A549 (cell line): ENCODE data around the gene PRSS1. TPM values are rescaled to one million over a fixed set of nuclear protein-coding genes. Genes with fewer than 3 reads are reported as not detected.

Experiments used
- ATAC-seq, 2 experiments: fragments of 200-7000 bp in 1 of 2; fragments of >200 bp in 1 of 2; cut with Nextera tagmentation in 1 of 2; cut with Tn5 transposase in 1 of 2; 3 replicates each; pipeline versions ENCODE4 v1.8.0 to v1.9.1; 2018 to 2020; ENCODE audit warnings: mild to moderate bottlenecking in 1 of 2, moderate library complexity in 1 of 2
- CTCF ChIA-PET: fragments of 300-600 bp; sonication (Branson Sonifier 250); formaldehyde crosslinking; extraction: SDS; loops from one replicate; lab custom pipeline; 2021; ENCODE audit warnings: antibody characterized with exemption, inconsistent platforms; lab: Yijun Ruan, JAX
- POLR2A ChIA-PET: fragments of 350-600 bp; formaldehyde crosslinking; extraction: SDS; loops from one replicate; lab custom pipeline; 2021; ENCODE audit warnings: antibody characterized with exemption, inconsistent platforms; lab: Yijun Ruan, JAX
- DNase-seq, 2 experiments: peaks; one replicate each; pipeline versions ENCODE4 v3.0.0 to v3.0.0-alpha.2; 2011 to 2016; ENCODE audit warnings: low read depth in 1 of 2, low spot score in 1 of 2
- FAIRE-seq: peaks from 2 replicates; lab custom pipeline; 2011; peaks lifted over from hg19 to GRCh38; lab: Jason Lieb, UNC
- H3K27ac ChIP-seq, 2 experiments: fragments of >200 bp; sonication (Bioruptor Twin); formaldehyde crosslinking; 3 replicates each; pipeline ENCODE4 v1.5.1; 2016 to 2017
- H3K4me1 ChIP-seq: fragments of >200 bp; sonication (Bioruptor Twin); formaldehyde crosslinking; 3 replicates; pipeline ENCODE4 v1.6.1; 2016
- H3K4me2 ChIP-seq: fragments of >200 bp; sonication (Bioruptor Twin); formaldehyde crosslinking; 3 replicates; pipeline ENCODE4 v1.6.1; 2016
- H3K4me3 ChIP-seq: fragments of >200 bp; sonication (Bioruptor Twin); formaldehyde crosslinking; 3 replicates; pipeline ENCODE4 v1.5.1; 2016
- H3K9me3 ChIP-seq: fragments of >200 bp; sonication (Bioruptor Twin); formaldehyde crosslinking; 3 replicates; pipeline ENCODE4 v1.6.1; 2016
- BHLHE40 ChIP-seq: IDR thresholded peaks from 2 replicates; pipeline ENCODE4 v1.6.1; 2012; ENCODE audit warnings: low read depth, low read length, inconsistent platforms
- EP300 ChIP-seq, 2 experiments: fragments of >200 bp; sonication (Bioruptor Twin); formaldehyde crosslinking; IDR thresholded peaks; 2 replicates in 1 of 2; 3 replicates in 1 of 2; pipeline ENCODE4 v1.6.1; 2016 to 2017
- FOXS1 ChIP-seq: fragments of 250-450 bp; sonication (Bioruptor Pico); IDR thresholded peaks from 2 replicates; pipeline ENCODE4 v1.5.0; 2020; ENCODE audit warnings: mild to moderate bottlenecking, moderate library complexity
- HEYL ChIP-seq: fragments of 250-450 bp; sonication (Bioruptor Pico); IDR thresholded peaks from 2 replicates; pipeline ENCODE4 v1.8.0; 2021; ENCODE audit warnings: mild to moderate bottlenecking, moderate library complexity
- HOXB5 ChIP-seq: fragments of 250-450 bp; sonication (Bioruptor Pico); IDR thresholded peaks from 2 replicates; pipeline ENCODE4 v1.5.0; 2020; ENCODE audit warnings: mild to moderate bottlenecking, moderate library complexity
- JUN ChIP-seq, 2 experiments: fragments of >200 bp; sonication (Bioruptor Twin); formaldehyde crosslinking; IDR thresholded peaks; 2 replicates in 1 of 2; 3 replicates in 1 of 2; pipeline ENCODE4 v1.6.1; 2016 to 2017
- JUNB ChIP-seq: fragments of >200 bp; sonication (Bioruptor Twin); formaldehyde crosslinking; IDR thresholded peaks from 2 replicates; pipeline ENCODE4 v1.6.1; 2016
- KDM1A ChIP-seq: fragments of 200-600 bp; sonication (generic); IDR thresholded peaks from 2 replicates; pipeline ENCODE4 v1.6.1; 2016; ENCODE audit warnings: low read depth, mild to moderate bottlenecking
- MAFK ChIP-seq: fragments of 450-650 bp; IDR thresholded peaks from 2 replicates; pipeline ENCODE4 v1.6.1; 2014; ENCODE audit not compliant: partially characterized antibody
- MYC ChIP-seq: IDR thresholded peaks from 2 replicates; pipeline ENCODE4 v1.6.1; 2012; ENCODE audit warnings: mild to moderate bottlenecking, inconsistent platforms, low read length, improper control_type of control experiment, borderline replicate concordance
- NPAS2 ChIP-seq: fragments of 250-450 bp; sonication (Bioruptor Pico); IDR thresholded peaks from 2 replicates; pipeline ENCODE4 v1.8.0; 2022; ENCODE audit warnings: mild to moderate bottlenecking, moderate library complexity, borderline replicate concordance
- RAD21 ChIP-seq, 2 experiments: fragments of >200 bp in 1 of 2; sonication (Bioruptor Twin) in 1 of 2; formaldehyde crosslinking in 1 of 2; IDR thresholded peaks in 1 of 2; conservative IDR thresholded peaks in 1 of 2; 2 replicates in 1 of 2; 3 replicates in 1 of 2; pipeline ENCODE4 v1.6.1; 2012 to 2018; ENCODE audit warnings: inconsistent platforms in 1 of 2
- RARB ChIP-seq: fragments of 250-450 bp; sonication (Bioruptor Pico); IDR thresholded peaks from 2 replicates; pipeline ENCODE4 v1.8.0; 2021; ENCODE audit warnings: mild to moderate bottlenecking, moderate library complexity
- RNF2 ChIP-seq: fragments of 200-600 bp; sonication (generic); IDR thresholded peaks from 2 replicates; pipeline ENCODE4 v1.6.1; 2016; ENCODE audit warnings: low read depth, mild to moderate bottlenecking, antibody characterized with exemption, moderate library complexity, borderline replicate concordance
- TFCP2L1 ChIP-seq: fragments of 250-450 bp; sonication (Bioruptor Pico); IDR thresholded peaks from 2 replicates; pipeline ENCODE4 v1.5.0; 2021; ENCODE audit warnings: mild to moderate bottlenecking
- ZSCAN20 ChIP-seq: fragments of 250-450 bp; sonication (Bioruptor Pico); IDR thresholded peaks from 2 replicates; pipeline ENCODE4 v1.8.0; 2022; ENCODE audit warnings: mild to moderate bottlenecking, moderate library complexity
- WGBS: methylation state at CpG from one replicate; pipeline ENCODE4 v1.1.6; 2017; ENCODE audit errors: missing lambda C conversion rate; 5-methylcytosine and 5-hydroxymethylcytosine counted together
- polyA plus RNA-seq, 4 experiments: library from polyadenylated mRNA; depleted of rRNA in 3 of 4; stranded (reverse); fragments of >200 nt; fragmentation: RNase III in 1 of 4; extraction: RNeasy Plus Mini Kit Qiagen cat#74134 plus additional on column Dnase treatment in 1 of 4; gene quantifications; 2 replicates in 3 of 4; 3 replicates in 1 of 4; pipeline ENCODE4 v1.2.3, GENCODE V29; 2011 to 2017
- TF ChIP-seq, protein P1 (sequence below): IDR thresholded peaks from 2 replicates; pipeline ENCODE4 v1.6.1; 2012; ENCODE audit warnings: low read depth, borderline replicate concordance
- TF ChIP-seq, protein P2 (sequence below): fragments of 200-600 bp; sonication (generic); IDR thresholded peaks from 2 replicates; pipeline ENCODE4 v1.6.1; 2016; ENCODE audit warnings: antibody characterized with exemption, mild to moderate bottlenecking, moderate library complexity
- TF ChIP-seq, protein P3 (sequence below): fragments of 250-450 bp; sonication (Bioruptor Pico); IDR thresholded peaks from 2 replicates; pipeline ENCODE4 v1.5.0; 2021; ENCODE audit warnings: mild to moderate bottlenecking, moderate library complexity, borderline replicate concordance
- TF ChIP-seq, protein P4 (sequence below): fragments of >200 bp; sonication (Bioruptor Twin); formaldehyde crosslinking; IDR thresholded peaks from 3 replicates; pipeline ENCODE4 v1.5.1; 2016
- TF ChIP-seq, protein P5 (sequence below): fragments of 150-350 bp; IDR thresholded peaks from 2 replicates; pipeline ENCODE4 v1.6.1; 2014; ENCODE audit warnings: low read depth, mild to moderate bottlenecking, low read length
- TF ChIP-seq, protein P6 (sequence below): IDR thresholded peaks from 2 replicates; pipeline ENCODE4 v1.6.1; 2012
- TF ChIP-seq, protein P7 (sequence below): fragments of 450-650 bp; IDR thresholded peaks from 2 replicates; pipeline ENCODE4 v1.6.1; 2014; ENCODE audit warnings: antibody characterized with exemption

The PRSS1 gene
- polyA plus RNA-seq, 2 of the 4 experiments (the other 2 are of a cell fraction) = not detected

DNA sequence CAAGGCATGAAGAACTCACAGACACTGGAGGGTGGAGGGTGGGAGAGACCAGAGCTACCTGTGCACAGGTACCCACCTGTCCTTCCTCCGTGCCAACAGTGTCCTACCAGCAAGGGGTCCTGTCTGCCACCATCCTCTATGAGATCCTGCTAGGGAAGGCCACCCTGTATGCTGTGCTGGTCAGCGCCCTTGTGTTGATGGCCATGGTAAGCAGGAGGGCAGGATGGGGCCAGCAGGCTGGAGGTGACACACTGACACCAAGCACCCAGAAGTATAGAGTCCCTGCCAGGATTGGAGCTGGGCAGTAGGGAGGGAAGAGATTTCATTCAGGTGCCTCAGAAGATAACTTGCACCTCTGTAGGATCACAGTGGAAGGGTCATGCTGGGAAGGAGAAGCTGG is 43.3 kb downstream of the PRSS1 start:
- WGBS = 0% methylated on average over 2 of the region's 2 CpGs
- no peak overlapping the region for H3K4me3 ChIP-seq
- FAIRE-seq = no peak

DNA sequence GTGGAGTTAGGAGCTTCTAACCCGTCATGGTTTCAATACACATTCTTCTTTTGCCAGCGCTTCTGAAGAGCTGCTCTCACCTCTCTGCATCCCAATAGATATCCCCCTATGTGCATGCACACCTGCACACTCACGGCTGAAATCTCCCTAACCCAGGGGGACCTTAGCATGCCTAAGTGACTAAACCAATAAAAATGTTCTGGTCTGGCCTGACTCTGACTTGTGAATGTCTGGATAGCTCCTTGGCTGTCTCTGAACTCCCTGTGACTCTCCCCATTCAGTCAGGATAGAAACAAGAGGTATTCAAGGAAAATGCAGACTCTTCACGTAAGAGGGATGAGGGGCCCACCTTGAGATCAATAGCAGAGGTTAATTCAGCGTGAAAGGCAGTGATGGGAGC is 43.9 kb downstream of the PRSS1 start:
- ChIA-PET CTCF (interaction anchor here (0.6 to 2.5 kb wide), 6 partner anchors 10 to 258 kb away, joined by 3 to 21 read pairs (median 5); no protein-coding TSS in a partner anchor), POLR2A (no interaction called here)
- Histone ChIP-seq H3K9me3 (no peaks in the 10 kb centered on the region; the same call in 2 of the 3 replicates), H3K4me1 (no peaks in the 10 kb centered on the region), H3K4me2 (no peak overlapping the region), H3K27ac (no peak overlapping the region), H3K4me3 (no peak overlapping the region)
- no peak for FAIRE-seq
- ATAC-seq = no peak
- TF ChIP-seq NPAS2 (CRISPR knock-in tag) (no peak), HEYL (CRISPR knock-in tag) (no peak), RARB (no peak), RAD21 (conservative IDR thresholded peaks at IDR 0.05 in 1 of 2, IDR thresholded peaks at IDR 0.05 in 1 of 2) (no peak)
- TF ChIP-seq, all 56 proteins: peak for 0
- no peak for DNase-seq
- 1% methylated on average over 5 of the region's 5 CpGs for WGBS

More for the DNA sequence above, 43.3 kb downstream of the PRSS1 start:
- ATAC-seq (no peak), DNase-seq (no peak)
- H3K4me2 ChIP-seq = no peak overlapping the region
- ChIA-PET POLR2A (no interaction called here), CTCF (interaction anchor here (0.8 to 2.5 kb wide), 4 partner anchors 9 to 257 kb away, joined by 3 to 21 read pairs (median 10); no protein-coding TSS in a partner anchor)
- TF ChIP-seq MAFK (no peak), NPAS2 (CRISPR knock-in tag) (no peak), JUNB (no peak), KDM1A (no peak), FOXS1 (CRISPR knock-in tag) (no peak), EP300 (IDR thresholded peaks at IDR 0.05) (no peak)
- TF ChIP-seq, protein P1, sequence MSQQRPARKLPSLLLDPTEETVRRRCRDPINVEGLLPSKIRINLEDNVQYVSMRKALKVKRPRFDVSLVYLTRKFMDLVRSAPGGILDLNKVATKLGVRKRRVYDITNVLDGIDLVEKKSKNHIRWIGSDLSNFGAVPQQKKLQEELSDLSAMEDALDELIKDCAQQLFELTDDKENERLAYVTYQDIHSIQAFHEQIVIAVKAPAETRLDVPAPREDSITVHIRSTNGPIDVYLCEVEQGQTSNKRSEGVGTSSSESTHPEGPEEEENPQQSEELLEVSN = no peak
- TF ChIP-seq, protein P2, sequence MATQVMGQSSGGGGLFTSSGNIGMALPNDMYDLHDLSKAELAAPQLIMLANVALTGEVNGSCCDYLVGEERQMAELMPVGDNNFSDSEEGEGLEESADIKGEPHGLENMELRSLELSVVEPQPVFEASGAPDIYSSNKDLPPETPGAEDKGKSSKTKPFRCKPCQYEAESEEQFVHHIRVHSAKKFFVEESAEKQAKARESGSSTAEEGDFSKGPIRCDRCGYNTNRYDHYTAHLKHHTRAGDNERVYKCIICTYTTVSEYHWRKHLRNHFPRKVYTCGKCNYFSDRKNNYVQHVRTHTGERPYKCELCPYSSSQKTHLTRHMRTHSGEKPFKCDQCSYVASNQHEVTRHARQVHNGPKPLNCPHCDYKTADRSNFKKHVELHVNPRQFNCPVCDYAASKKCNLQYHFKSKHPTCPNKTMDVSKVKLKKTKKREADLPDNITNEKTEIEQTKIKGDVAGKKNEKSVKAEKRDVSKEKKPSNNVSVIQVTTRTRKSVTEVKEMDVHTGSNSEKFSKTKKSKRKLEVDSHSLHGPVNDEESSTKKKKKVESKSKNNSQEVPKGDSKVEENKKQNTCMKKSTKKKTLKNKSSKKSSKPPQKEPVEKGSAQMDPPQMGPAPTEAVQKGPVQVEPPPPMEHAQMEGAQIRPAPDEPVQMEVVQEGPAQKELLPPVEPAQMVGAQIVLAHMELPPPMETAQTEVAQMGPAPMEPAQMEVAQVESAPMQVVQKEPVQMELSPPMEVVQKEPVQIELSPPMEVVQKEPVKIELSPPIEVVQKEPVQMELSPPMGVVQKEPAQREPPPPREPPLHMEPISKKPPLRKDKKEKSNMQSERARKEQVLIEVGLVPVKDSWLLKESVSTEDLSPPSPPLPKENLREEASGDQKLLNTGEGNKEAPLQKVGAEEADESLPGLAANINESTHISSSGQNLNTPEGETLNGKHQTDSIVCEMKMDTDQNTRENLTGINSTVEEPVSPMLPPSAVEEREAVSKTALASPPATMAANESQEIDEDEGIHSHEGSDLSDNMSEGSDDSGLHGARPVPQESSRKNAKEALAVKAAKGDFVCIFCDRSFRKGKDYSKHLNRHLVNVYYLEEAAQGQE = no peak
- no peaks in the 10 kb centered on the region; the same call in 2 of the 3 replicates for H3K9me3 ChIP-seq
- no peaks in the 10 kb centered on the region for H3K4me1 ChIP-seq
- H3K27ac ChIP-seq = no peak overlapping the region

DNA sequence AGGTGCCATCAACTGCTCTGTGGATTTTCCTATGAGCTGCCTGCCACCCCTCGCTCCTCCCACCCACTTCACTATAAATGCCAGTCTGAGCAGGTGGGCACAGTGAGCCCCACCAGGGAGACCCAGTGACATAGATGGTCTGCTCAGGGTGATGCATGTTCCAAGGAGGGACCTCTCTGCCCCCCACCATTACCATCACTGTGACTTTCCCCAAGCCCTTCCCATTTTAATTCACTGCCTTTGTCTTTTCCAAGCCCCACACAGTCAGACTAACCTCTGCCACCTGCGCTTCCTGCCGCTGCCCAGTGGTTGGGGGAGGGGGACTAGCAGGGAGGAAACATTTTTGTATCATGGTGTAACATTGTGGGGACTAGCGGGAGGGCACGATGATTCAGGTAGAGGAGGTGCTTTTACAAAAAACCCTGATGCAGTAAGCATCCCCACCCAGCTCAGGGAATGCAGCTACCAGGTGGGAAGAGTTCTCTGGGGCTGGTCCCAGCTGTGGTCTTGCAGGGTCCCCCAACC is 46.1 kb downstream of the PRSS1 start:
- Histone ChIP-seq H3K27ac (no peak overlapping the region), H3K4me3 (no peak overlapping the region), H3K4me2 (no peak overlapping the region), H3K9me3 (no peaks in the 10 kb centered on the region), H3K4me1 (no peaks in the 10 kb centered on the region)
- no peak for FAIRE-seq
- ATAC-seq = no peak
- ChIA-PET CTCF (interaction anchor here (1.4 to 3.8 kb wide), 3 partner anchors 12 to 16 kb away, joined by 4 to 21 read pairs (median 5); no protein-coding TSS in a partner anchor), POLR2A (no interaction called here)
- WGBS = 6% methylated on average over 5 of the region's 5 CpGs
- DNase-seq = no peak
- no peak for TF ChIP-seq JUN (IDR thresholded peaks at IDR 0.05)
- TF ChIP-seq, protein P3, sequence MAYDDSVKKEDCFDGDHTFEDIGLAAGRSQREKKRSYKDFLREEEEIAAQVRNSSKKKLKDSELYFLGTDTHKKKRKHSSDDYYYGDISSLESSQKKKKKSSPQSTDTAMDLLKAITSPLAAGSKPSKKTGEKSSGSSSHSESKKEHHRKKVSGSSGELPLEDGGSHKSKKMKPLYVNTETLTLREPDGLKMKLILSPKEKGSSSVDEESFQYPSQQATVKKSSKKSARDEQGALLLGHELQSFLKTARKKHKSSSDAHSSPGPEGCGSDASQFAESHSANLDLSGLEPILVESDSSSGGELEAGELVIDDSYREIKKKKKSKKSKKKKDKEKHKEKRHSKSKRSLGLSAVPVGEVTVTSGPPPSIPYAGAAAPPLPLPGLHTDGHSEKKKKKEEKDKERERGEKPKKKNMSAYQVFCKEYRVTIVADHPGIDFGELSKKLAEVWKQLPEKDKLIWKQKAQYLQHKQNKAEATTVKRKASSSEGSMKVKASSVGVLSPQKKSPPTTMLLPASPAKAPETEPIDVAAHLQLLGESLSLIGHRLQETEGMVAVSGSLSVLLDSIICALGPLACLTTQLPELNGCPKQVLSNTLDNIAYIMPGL (CRISPR knock-in tag) = no peak
- TF ChIP-seq MYC = no peak
- TF ChIP-seq BHLHE40 = no peak
- TF ChIP-seq, protein P4, sequence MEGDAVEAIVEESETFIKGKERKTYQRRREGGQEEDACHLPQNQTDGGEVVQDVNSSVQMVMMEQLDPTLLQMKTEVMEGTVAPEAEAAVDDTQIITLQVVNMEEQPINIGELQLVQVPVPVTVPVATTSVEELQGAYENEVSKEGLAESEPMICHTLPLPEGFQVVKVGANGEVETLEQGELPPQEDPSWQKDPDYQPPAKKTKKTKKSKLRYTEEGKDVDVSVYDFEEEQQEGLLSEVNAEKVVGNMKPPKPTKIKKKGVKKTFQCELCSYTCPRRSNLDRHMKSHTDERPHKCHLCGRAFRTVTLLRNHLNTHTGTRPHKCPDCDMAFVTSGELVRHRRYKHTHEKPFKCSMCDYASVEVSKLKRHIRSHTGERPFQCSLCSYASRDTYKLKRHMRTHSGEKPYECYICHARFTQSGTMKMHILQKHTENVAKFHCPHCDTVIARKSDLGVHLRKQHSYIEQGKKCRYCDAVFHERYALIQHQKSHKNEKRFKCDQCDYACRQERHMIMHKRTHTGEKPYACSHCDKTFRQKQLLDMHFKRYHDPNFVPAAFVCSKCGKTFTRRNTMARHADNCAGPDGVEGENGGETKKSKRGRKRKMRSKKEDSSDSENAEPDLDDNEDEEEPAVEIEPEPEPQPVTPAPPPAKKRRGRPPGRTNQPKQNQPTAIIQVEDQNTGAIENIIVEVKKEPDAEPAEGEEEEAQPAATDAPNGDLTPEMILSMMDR = no peak
- TF ChIP-seq, protein P5, sequence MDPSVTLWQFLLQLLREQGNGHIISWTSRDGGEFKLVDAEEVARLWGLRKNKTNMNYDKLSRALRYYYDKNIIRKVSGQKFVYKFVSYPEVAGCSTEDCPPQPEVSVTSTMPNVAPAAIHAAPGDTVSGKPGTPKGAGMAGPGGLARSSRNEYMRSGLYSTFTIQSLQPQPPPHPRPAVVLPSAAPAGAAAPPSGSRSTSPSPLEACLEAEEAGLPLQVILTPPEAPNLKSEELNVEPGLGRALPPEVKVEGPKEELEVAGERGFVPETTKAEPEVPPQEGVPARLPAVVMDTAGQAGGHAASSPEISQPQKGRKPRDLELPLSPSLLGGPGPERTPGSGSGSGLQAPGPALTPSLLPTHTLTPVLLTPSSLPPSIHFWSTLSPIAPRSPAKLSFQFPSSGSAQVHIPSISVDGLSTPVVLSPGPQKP = no peak
- no peak for TF ChIP-seq TFCP2L1
- no peak for TF ChIP-seq RNF2
- no peak for TF ChIP-seq HOXB5 (CRISPR knock-in tag)
- no peak for TF ChIP-seq ZSCAN20 (CRISPR knock-in tag)
- TF ChIP-seq, protein P6, sequence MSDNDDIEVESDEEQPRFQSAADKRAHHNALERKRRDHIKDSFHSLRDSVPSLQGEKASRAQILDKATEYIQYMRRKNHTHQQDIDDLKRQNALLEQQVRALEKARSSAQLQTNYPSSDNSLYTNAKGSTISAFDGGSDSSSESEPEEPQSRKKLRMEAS = no peak
- TF ChIP-seq, protein P7, sequence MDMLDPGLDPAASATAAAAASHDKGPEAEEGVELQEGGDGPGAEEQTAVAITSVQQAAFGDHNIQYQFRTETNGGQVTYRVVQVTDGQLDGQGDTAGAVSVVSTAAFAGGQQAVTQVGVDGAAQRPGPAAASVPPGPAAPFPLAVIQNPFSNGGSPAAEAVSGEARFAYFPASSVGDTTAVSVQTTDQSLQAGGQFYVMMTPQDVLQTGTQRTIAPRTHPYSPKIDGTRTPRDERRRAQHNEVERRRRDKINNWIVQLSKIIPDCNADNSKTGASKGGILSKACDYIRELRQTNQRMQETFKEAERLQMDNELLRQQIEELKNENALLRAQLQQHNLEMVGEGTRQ = no peak
